NCI-H2196 treated with DMSO at 0.1 percent for 48 hours (cell line): ENCODE measurements around the gene MTFR1L.

Source experiments
- DNase-seq: peaks from one replicate; lab custom pipeline; 2025; ENCODE audit not compliant: unreplicated experiment; lab: John Stamatoyannopoulos, UW

MTFR1L gene

DNA sequence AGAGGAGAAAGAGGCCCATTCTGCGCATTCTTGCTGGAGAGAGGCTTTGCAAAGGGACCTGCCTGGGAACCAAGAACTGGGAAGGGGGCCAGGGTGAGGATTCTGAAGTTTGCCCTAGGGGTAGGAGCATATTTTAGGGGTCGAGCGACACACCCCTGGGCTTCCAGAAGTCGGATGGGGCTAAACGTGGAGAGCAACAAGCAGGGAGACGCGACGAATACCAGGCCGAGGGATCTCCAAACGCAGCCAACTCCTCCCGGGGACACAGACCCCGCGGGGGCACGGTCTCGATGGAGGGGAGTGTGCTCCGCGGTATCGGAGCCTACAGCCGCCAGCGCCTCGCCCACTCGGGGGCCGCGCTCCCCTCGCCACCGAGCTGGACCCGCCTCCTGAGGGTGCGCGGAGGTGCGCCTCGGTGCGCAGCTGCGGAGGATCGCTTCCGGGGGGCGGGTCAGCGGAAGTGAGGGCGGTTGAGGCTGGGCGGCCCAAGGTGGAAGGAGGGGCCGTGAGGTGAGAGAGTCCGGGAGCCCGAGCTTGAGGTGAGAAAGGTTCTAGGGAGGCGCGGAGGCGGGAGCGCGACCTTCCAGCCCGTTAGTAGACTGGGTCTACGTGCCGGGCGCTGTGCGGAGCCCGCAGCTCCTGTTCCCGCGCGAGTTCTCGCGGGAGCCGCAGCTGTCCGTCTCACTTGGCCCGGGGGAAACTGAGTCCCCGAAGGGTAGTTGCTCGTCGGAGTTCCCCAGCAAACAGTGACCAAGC lies at the start of gene MTFR1L:
MTFR1L (plus strand) TSS at position 464 of the 756 bp plus-strand sequence. CDS start 3,151 bp downstream, outside the sequence.
- DNase-seq, result peak; percentile 70

DNA sequence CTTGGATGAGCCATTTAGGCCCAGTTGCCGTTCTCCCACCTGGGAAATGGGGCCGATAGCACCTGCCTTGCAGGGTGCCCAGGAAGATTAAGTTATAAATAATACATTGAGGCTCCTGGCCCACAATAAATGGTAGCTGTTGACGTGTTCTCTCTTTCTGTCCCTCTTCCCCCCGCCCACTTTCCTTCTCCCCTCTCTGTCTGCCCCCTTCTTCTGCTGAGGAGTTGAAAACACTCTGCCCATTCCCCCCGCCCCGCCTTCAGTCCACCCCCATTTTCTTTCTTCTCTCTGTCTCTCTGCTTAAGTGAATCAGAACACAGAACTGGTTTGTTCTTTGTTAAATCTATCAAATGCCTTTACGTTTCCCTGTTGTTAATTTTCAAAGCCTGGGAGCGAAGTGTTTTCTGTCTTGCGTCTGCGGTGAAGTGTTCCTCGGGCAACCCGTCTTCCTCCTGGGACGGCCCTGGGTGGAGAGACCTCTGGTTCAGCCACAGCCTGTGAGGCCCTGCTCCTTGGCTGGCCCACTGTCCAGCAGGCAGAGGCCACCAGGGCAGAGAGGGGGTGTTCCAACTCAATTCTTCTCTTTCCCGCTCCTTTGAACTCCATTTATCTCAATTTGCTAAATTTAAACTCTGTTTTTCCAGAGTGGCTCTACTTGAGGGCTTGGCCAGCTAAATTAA lies 49.1 kb upstream of the MTFR1L start:
- DNase-seq, result no peak

DNA sequence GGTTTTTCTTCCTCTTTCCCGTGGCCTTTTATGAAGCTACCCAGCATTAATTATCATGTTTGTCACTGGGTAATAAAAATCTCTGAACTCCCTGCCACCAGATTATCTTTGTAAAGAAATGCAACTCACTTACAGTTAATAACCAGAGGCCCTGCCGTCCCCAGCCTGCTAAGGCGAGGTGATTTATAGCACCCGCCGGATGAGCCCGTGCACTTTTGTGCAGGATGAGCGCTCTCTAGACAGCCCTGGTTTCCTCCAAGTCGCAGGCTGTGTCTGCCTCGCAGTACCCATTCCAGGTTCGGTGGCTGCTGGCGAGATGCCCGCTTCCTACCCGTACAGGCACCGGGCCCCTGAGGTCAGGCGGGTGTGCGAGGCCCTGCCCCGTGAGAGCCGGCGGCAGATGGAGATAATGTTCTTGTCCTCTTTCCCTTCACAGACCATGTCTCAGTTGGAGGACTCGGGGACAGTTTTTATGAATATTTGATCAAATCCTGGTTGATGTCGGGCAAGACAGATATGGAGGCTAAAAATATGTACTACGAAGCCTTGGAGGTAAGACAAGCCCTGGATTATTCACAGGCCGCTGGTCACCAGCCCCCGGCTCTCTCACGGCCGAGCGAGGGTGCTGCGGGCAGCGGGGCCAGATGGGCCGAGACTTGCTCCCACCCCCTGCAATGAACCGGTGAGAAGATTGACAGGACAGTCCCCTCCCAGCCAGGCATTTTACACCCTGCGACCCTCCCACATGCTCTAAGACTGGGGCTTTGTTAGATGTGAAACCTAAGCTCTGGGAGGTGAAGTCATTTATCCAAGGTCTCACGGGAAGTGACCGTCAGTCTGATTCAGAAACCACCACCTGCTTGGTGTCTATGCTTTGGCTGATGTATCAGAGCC lies 48.3 kb upstream of the MTFR1L start:
- no peak for DNase-seq

DNA sequence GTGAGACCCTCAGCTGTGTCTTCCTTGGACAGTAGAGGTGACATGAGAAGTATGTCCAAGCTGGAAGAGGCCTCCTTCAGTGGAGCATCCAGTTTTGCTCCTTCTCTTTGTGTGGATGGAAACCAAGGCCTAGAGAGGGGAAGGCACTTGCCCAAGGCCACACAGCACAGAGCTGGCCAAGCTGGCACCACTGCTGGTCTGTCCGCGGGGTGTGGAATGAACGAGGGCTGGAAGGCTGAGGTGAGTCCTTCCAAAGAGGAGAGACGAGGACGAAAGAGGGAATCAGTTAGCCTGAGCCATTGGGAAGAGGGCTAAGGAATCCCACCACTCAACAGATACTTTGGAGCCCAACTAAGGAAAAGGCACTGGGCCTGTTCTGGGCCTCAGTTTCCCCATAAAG lies 47.6 kb upstream of the MTFR1L start:
- no peak for DNase-seq

DNA sequence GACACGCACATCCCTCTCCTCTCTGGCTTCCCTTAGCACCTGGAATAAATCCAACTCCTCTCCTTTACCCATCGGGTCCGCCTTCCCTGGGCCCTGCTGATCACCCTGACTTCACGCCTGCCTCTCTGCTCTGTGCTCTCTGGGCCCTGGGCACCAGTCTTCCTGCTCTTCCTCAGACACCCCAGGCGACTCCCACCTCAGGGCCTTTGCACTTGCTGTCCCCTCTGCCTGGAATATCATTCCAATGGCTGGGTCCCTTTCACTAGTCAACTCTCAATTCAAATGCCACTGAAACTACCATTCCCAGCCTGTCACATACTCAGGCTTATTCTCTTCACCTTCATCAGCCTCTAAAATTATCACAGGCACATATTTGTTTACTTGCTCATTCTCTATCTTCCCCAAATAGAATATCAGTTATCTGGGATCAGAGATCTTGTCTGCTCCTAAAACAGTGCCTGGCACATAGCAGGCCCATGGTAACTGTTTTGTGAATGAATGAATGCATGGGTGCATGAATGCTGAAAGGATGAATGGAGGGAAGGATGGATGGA lies 47.0 kb upstream of the MTFR1L start:
- DNase-seq, result no peak

DNA sequence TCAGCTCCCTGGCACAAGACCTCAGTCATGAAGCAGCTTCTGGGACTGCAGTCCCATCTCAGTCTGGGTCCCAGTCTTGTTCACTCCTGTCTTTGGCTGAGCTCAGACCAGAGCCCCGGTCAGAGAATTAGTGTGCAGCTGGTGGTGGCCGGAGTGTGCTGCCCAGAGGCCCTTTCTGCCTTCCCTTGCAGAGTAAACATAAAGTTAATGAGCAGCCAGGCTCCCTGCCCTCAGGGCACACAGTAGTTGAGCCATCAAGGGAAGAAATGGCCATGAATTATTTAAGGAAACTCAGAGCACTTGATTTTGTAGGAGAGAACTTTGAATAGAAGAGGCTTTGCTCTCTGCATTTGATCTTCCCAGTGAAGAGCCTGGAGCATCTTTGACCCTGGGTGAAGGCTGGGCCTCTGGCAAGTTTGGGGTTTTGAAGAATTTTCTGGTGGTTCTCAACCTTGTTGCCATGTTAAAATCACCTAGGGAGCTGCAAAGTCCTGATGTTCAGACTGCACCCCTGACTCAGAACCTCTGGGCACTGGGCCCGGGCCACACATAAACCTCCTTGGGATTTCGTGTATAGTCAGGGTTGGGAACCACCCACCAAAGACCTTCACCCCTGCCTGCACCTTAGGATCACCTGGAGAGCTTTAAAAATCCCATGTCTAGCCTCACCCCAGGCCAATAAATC lies 46.2 kb upstream of the MTFR1L start:
- no peak for DNase-seq

DNA sequence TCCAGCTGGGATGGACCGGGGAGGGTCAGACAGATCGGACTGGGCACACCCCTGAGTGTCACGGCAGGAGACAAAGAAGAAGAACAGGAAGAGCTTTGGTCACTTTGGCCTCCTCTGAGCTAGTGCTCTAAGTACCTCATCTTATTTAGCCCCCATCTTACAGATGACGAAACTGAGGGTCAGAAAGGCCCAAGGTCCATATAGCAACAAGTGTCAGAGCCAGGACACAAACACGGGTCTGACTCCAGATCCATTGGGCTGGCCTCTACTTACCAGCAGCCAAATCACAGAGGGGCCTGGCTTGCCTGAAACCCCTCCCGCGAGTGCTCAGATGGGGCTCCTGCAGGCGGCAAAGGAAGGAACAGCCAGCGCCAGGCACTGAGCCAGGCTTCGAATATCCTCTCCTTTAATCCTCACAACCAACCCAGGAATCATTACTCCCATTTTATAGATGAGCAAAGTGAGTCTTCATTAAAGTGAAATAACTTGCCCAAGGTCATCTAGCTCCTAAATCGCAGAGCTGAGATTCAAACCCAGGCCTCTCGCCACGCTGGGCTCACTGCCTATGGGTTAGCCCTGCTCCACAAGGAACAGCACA lies 45.4 kb upstream of the MTFR1L start:
- DNase-seq, result no peak

DNA sequence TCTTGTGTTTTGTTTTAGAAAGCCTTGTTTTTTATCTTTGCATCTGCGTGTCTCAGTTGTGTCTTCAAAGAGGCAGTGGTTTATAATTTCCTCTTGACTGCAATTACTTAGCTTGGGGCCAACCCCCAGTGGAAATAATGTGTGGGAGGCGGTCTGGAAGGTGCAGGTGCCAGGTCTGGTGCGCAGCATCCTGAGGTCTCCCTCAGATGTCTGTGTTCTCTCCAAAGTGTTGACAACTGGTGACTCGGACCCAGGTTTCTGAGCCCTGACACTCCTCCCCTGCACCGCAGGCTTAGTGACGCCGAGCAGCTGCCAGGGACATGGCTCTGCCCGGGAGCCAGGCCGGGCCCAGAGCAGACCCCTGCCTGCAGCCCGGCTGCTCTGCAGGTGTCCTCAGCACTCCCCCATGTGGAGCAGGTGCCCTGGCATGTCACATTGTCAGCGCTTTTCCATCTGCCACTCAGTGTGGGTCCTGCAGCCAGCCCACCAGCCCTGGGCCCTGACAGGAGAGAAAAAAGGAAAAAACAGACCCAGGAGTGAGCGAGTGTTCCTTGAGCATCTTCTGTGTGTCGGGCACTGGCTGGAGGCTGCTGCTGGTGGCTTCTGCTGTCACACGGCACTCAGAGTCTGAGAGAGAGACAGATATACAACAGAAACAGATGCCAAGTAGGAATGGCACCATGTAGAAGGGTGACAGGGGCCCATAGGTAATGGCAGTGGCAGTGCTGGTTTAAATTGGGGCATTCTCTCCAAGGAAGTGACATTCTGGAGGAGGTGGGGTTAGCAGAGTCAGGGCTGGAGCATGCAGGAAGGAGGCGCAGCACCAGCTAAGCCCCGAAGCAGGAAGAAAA lies 44.6 kb upstream of the MTFR1L start:
- no peak for DNase-seq

DNA sequence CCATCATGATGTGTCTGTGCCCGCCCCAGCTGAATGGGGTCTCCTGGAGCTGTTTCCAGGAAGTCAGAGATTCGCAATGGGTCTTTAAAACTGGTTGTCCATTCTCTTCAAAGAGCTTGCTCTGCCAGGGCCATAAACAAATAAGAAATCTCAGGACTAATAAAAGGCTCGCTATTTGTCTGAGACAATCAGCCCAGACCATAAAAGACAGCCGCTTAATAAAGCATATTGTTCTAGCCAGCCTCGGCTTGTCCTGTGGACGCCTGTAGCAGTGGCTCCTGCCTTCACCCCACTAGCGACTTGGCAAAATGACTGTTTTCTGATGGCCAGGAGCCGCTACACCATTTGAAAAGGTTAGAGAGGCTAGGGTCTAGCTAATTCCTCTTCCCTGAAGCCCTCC lies 40.4 kb upstream of the MTFR1L start:
- no peak for DNase-seq

DNA sequence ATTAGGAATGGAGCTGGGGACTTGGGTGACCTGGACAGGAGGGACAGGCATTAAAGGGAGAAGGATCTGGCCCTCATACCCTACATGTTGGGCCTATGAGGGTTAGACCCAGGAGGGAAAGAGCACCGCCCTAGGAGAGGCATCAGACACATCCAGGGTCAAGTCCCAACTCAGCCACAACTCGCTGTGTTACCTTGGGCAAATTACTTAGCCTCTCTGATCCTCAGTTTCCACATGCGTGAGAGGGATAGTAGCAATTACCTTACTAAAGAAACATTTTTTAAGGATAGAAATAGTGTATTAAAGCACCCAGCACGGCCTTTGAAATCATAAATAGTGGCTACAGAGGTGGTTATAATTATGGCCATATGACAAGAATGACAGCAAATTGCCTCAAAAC lies 39.9 kb upstream of the MTFR1L start:
- no peak for DNase-seq

DNA sequence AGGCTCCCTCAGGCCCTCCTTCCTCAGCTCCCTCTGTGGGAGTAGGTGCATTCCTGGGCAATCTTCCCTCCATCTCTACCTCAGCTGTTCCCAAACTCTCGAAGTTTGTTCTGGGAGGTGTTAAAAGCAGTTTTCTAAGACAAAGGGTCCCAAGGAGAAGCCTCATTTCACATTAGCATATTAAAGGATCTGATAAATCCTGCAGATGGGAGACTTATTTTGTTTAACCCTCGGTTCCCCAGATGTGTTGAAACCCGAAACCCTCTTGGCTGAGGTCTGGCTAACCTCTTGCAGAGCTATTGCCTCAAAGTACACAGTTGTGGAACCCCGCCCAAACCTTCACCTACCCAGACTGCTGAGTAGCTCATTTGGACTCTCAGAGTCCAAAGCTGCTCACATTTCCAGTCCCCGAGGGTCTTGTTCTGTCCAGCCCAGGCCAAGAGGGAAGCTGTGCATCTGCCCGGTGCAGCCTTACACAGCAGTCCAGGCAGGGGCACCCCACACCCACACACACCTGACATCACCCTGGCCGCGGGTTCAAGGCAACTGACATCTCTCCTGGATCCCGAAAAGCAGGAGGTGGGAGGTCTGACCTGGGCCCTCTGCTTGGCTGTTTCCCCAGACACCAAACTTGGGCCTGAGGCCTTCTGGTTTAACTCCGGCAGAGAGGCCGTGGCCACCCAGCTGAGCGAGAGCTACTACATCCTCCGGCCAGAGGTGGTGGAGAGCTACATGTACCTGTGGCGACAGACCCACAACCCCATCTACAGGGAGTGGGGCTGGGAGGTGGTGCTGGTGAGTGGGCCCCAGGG lies 39.2 kb upstream of the MTFR1L start:
- no peak for DNase-seq

DNA sequence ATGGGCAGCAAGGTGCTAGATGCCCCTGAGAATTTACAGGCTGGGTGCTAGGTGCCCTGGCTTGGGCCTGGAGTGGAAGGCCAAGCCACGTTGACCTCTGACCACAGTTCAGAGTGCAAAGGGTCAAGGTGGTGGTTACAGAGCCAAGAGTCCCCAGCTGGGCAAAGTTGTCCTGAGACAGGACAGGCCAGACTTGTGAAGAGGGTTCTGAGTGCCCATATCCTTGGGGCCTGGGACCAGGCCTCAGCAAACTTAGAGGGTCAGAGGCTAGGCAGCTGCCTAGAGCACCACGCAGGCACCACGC lies 38.7 kb upstream of the MTFR1L start:
- no peak for DNase-seq

DNA sequence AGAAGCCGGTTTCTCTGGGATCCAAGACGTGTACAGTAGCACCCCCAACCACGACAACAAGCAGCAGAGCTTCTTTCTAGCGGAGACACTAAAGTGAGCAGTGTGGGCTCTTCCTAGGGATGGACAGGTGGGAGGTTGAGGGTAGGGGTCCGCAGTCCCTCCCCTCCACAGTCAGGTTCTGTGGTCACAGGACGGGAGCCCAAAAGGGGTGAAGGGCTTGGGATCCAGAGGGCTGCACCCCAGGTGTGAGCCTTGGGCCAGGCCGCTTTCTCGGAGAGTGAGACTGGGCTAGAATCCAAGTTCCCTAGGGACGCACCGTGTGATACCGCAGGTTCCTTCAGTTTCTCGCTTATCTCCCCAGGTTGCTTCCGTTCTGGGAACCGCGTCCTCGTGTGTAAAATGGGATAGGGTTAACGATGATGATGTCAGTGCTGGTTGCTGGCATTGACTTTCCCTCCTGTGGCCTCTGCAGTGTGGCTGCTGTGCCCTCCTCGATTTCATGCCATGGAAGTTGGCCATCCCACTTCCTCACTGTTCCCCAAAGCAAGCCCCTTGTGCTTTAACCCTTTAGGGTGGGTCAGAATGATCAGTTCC lies 37.0 kb upstream of the MTFR1L start:
- DNase-seq, result no peak

DNA sequence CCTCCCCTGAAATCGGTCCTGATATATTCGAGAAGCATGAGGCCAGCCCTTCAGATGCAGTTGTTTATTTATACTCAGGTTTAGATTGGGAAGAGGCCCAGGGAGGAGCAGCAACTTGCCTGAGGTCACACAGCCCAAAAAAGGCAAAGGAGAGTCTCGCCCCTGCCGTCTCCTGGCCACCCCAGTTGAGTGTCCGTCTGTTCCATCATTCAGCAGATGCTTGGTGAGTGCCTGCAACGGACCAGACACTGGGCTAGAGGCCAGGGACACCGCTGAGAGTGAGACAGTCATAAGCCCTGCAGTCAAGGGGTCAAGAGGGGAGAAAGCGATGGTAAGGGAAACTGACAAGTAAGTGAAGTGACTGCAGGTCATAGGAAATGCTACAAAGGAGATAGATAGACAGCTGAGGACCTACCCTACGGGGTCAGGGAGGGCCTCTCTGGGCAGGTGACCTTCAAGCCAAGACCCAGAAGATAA lies 35.1 kb upstream of the MTFR1L start:
- DNase-seq, result no peak

DNA sequence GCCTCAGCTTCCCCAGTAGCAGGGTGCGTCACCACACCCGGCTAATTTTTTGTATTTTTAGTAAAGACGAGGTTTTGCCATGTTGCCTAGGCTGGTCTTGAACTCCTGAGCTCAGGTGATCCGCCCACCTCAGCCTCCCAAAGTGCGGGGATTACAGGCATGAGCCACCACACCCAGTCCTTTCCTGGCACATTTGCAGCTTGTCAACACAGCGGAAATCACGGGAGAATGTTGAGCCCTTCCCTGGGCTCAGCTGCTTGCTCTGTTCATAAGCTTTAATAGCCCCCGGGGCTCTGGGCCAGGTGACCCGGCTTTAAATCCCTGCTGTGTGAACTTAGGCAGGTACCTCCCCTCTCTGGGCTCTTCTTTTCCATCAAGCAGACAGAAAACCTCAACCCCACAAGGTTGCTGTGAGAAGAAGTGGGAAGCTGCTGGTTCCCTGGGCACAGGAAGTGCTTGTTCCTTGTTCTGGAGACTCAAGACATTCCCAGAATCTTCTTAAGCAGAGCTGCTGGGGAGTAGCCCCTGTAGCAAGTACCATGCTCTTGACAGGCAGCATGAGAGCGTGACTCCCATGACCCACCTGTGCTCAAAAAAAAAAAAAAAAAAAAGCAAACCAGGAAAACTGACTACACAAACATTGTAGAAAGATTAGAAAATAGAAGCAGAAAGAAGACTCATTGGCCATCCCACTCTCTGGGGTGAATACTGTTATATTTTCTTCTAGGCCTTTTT lies 34.3 kb upstream of the MTFR1L start:
- no peak for DNase-seq

DNA sequence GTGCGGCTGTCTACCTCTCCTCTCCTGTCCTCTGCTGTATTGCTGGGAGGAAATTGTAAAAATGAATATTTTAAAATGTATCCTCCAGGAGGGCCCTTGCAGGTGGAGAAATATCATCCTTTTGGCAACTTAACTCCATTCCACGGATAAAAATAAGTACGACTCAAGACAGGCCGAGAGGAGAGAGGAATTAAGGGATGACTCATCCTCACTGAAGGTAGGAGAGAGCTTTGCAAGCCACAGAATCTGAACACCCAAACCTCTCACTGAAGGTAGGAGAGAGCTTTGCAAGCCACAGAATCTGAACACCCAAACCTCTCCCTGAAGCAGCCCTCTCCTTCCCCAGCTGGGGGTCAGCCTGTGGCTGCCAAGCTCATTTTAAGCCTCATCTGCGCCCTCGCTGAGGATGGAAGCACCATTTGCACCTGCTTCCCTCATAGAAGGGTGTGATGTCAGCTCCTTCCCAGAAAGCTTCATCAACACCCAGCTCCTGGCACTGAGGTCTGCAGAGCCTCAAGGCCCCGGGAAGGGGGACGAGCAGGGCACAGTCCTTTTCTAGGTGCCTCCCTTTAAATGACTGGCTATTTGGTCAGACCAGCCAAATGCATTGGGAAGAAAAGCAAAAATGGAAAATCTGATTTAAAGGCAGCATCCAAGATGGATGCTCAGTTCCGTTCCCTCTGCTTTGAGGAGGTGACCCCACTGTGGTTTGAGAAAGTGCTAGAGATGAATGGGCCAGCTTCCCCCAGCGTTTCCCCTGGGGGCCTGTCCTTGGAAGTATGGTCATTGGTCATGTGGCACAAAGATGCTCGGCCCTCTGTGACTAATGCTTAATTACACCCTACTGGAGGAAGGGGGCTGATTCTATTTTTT lies 32.6 kb upstream of the MTFR1L start:
- DNase-seq, result no peak

DNA sequence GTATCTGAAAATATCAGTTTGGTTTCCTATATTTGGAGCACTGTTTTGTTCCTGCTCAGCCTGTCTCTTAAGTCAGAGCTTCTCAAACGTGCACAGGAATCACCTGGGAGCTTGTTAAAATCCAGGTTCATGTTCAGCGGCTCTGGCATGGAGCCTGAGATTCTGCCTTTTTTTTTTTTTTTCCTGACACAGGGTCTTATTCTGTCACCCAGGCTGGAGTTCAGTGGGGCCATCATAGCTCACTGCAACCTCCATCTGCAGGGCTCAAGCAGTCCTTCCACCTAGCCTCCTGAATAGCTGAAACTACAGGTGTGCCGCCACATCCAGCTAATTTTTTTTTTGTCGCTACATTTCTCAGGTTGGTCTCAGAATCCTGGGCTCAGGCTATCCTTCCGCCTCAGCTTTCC lies 32.0 kb upstream of the MTFR1L start:
- no peak for DNase-seq
